ENCODE data around the gene CDC6. TPM values are rescaled to one million over a fixed set of nuclear protein-coding genes. Genes with fewer than 3 reads are reported as not detected.

CDC6 gene
- total RNA-seq, 1 donor from 2014 or later: 18.2 TPM

GRCh38 chr17:40322358-40323315 lies 35.0 kb downstream of the CDC6 start:
- peak overlapping the region; percentile 69 for H3K4me3 Mint-ChIP-seq (ENCODE audit: unreplicated experiment)
- no peaks in the 10 kb centered on the region for H3K9me3 Mint-ChIP-seq (ENCODE audit: unreplicated experiment)
- DNase-seq (ENCODE audit: low spot score): peak; percentile 71
- H3K27me3 Mint-ChIP-seq (ENCODE audit: unreplicated experiment): peaks cover 32% of the 10 kb centered on the region
- H3K36me3 Mint-ChIP-seq (ENCODE audit: low read depth, unreplicated experiment): no peaks in the 10 kb centered on the region
- H3K27ac Mint-ChIP-seq (ENCODE audit: unreplicated experiment): peak overlapping the region; percentile 99
- TF ChIP-seq CTCF (IDR thresholded peaks at IDR 0.05; ENCODE audit: unreplicated experiment): no peak
- peaks cover 71% of the 10 kb centered on the region for H3K4me1 Mint-ChIP-seq (ENCODE audit: unreplicated experiment)

GRCh38 chr17:40323391-40324381 lies 36.0 kb downstream of the CDC6 start:
- Mint-ChIP-seq H3K27ac (ENCODE audit: unreplicated experiment) (peak overlapping the region; percentile 99), H3K9me3 (ENCODE audit: unreplicated experiment) (no peaks in the 10 kb centered on the region), H3K4me3 (ENCODE audit: unreplicated experiment) (no peak overlapping the region), H3K27me3 (ENCODE audit: unreplicated experiment) (peaks cover 34% of the 10 kb centered on the region), H3K36me3 (ENCODE audit: low read depth, unreplicated experiment) (no peaks in the 10 kb centered on the region), H3K4me1 (ENCODE audit: unreplicated experiment) (peaks cover 66% of the 10 kb centered on the region)
- DNase-seq (ENCODE audit: low spot score): no peak
- no peak for TF ChIP-seq CTCF (IDR thresholded peaks at IDR 0.05; ENCODE audit: unreplicated experiment)

- Mint-ChIP-seq H3K27ac (ENCODE audit: unreplicated experiment) (peak overlapping the region; percentile 84), H3K9me3 (ENCODE audit: unreplicated experiment) (no peaks in the 10 kb centered on the region), H3K4me3 (ENCODE audit: unreplicated experiment) (no peak overlapping the region), H3K4me1 (ENCODE audit: unreplicated experiment) (peaks cover 57% of the 10 kb centered on the region), H3K36me3 (ENCODE audit: low read depth, unreplicated experiment) (no peaks in the 10 kb centered on the region), H3K27me3 (ENCODE audit: unreplicated experiment) (peaks cover 25% of the 10 kb centered on the region)
- TF ChIP-seq CTCF (IDR thresholded peaks at IDR 0.05; ENCODE audit: unreplicated experiment): no peak
- DNase-seq (ENCODE audit: low spot score): no peak
Measured at GRCh38 chr17:40325156-40326013, 37.7 kb downstream of the CDC6 start.

- Mint-ChIP-seq H3K27me3 (ENCODE audit: unreplicated experiment) (peaks cover 23% of the 10 kb centered on the region), H3K4me3 (ENCODE audit: unreplicated experiment) (no peak overlapping the region), H3K27ac (ENCODE audit: unreplicated experiment) (peak overlapping the region; percentile 78), H3K4me1 (ENCODE audit: unreplicated experiment) (peaks cover 54% of the 10 kb centered on the region), H3K36me3 (ENCODE audit: low read depth, unreplicated experiment) (peaks cover 2% of the 10 kb centered on the region), H3K9me3 (ENCODE audit: unreplicated experiment) (no peaks in the 10 kb centered on the region)
- TF ChIP-seq CTCF (IDR thresholded peaks at IDR 0.05; ENCODE audit: unreplicated experiment): no peak
- no peak for DNase-seq (ENCODE audit: low spot score)
Measured at GRCh38 chr17:40326014-40326831, 38.5 kb downstream of the CDC6 start.
